Tibial nerve (tissue), 4 donors: Measurements from ENCODE around the gene ERV3-1.
"Not testable (repeated sequence)": the region's sequence is repeated elsewhere in the genome, so short reads cannot be mapped to it uniquely, and the experiment has no call there.

Experiments used
- EP300 ChIP-seq, 2 donors: sonication (generic); formaldehyde crosslinking; IDR thresholded peaks; one replicate each; pipeline ENCODE4 v1.6.1; 2017; ENCODE audit warnings: antibody characterized with exemption in 2 of 2, mild to moderate bottlenecking in 1 of 2
- POLR2A ChIP-seq, 2 donors: fragments of 450-650 bp; IDR thresholded peaks; one replicate each; pipeline ENCODE4 v1.6.1; 2017; ENCODE audit warnings: antibody characterized with exemption in 2 of 2, mild to moderate bottlenecking in 2 of 2, moderate library complexity in 2 of 2
- TF ChIP-seq, protein P1 (sequence below), 5 experiments: fragments of 200-600 bp in 3 of 5; fragments of 450-650 bp in 2 of 5; sonication (generic) in 3 of 5; IDR thresholded peaks; one replicate each; pipeline ENCODE4 v1.5.1; 2016 to 2019; ENCODE audit warnings: antibody characterized with exemption in 5 of 5, mild to moderate bottlenecking in 3 of 5, moderate library complexity in 2 of 5

DNA sequence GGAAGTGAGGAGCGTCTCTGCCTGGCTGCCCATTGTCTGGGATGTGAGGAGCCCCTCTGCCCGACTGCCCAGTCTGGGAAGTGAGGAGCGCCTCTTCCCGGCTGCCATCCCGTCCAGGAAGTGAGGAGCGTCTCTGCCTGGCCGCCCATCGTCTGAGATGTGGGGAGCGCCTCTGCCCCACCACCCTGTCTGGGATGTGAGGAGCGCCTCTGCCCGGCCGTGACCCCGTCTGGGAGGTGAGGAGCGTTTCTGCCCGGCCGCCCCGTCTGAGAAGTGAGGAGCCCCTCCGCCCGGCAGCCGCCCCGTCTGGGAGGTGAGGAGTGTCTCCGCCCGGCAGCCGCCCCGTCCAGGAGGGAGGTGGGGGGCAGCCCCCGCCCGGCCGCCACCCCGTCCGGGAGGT lies 26.9 kb upstream of the ERV3-1 start:
- TF ChIP-seq, protein P1, sequence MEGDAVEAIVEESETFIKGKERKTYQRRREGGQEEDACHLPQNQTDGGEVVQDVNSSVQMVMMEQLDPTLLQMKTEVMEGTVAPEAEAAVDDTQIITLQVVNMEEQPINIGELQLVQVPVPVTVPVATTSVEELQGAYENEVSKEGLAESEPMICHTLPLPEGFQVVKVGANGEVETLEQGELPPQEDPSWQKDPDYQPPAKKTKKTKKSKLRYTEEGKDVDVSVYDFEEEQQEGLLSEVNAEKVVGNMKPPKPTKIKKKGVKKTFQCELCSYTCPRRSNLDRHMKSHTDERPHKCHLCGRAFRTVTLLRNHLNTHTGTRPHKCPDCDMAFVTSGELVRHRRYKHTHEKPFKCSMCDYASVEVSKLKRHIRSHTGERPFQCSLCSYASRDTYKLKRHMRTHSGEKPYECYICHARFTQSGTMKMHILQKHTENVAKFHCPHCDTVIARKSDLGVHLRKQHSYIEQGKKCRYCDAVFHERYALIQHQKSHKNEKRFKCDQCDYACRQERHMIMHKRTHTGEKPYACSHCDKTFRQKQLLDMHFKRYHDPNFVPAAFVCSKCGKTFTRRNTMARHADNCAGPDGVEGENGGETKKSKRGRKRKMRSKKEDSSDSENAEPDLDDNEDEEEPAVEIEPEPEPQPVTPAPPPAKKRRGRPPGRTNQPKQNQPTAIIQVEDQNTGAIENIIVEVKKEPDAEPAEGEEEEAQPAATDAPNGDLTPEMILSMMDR (IDR thresholded peaks at IDR 0.05): not testable (repeated sequence)
- not testable (repeated sequence) for TF ChIP-seq POLR2A, EP300 (IDR thresholded peaks at IDR 0.05)
